ENCODE data around the gene PPIC. TPM values are rescaled to one million over a fixed set of nuclear protein-coding genes. Genes with fewer than 3 reads are reported as not detected.
A peak's percentile ranks its signal among the peaks of the same experiment; 100 is the strongest.

The PPIC gene
- total RNA-seq, result not detected

DNA sequence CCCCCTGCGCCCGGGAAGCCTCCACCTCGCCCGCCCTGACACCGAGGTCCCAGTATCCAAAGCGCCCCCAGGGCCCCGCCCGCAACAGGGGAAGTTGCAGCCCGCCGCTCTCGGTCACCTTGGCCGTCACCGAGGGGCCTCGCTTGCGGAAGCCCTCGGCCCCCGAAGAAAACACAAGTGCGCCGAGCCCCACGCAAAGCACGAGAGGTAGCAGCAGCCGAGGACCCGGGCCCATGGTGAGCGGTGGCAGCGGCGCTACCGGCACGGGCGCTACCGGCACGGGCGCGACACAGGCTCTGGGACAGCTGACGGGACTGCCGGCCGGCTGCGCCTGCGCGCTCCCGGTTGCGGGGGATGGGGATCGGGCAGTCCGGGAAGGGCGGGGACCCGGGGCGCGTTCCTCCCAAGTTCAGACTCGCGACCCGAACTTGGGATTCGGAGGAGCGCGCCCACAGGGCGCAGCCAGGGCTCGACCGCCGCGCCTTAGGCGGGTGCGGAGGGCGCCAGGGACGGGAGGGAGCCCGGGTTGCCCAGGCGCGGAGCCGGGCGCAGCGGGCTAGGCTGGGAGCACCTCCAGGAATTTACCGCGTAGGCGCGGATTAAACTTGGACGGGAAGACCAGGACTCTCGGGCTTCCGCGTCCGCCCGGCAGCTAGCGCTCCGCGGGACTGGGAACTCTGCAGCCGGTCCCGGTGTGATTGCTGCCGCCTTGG lies at the start of gene PPIC:
PPIC (minus strand) TSS at position 335 of the 713 bp plus-strand sequence; CDS start at position 235, 100 bp downstream.
- Mint-ChIP-seq H3K4me3 (peak within 1 kb of the TSS; percentile 45), H3K27me3 (peaks cover 46 to 71% of the 10 kb centered on the region in 2 donors), H3K9me3 (no peaks in the 10 kb centered on the region), H3K27ac (no peak within 1 kb of the TSS), H3K36me3 (peaks cover 4% of the 10 kb centered on the region), H3K4me1 (ENCODE audit: low read depth in 2 of 2) (peaks cover 8 to 11% of the 10 kb centered on the region in 2 donors)
- ATAC-seq (peak; percentile 43 to 57), DNase-seq (ENCODE audit: low spot score) (no peak)

GRCh38 chr5:123085638-123086286 lies 49.2 kb upstream of the PPIC start:
- no peak for DNase-seq (ENCODE audit: low spot score)
- Mint-ChIP-seq H3K9me3 (no peaks in the 10 kb centered on the region), H3K27ac (no peak overlapping the region), H3K4me3 (no peak overlapping the region), H3K27me3 (peaks cover 43 to 76% of the 10 kb centered on the region in 2 donors), H3K4me1 (ENCODE audit: low read depth in 2 of 2) (peaks cover 5 to 6% of the 10 kb centered on the region in 2 donors), H3K36me3 (no peaks in the 10 kb centered on the region)
- ATAC-seq, result no peak

DNA sequence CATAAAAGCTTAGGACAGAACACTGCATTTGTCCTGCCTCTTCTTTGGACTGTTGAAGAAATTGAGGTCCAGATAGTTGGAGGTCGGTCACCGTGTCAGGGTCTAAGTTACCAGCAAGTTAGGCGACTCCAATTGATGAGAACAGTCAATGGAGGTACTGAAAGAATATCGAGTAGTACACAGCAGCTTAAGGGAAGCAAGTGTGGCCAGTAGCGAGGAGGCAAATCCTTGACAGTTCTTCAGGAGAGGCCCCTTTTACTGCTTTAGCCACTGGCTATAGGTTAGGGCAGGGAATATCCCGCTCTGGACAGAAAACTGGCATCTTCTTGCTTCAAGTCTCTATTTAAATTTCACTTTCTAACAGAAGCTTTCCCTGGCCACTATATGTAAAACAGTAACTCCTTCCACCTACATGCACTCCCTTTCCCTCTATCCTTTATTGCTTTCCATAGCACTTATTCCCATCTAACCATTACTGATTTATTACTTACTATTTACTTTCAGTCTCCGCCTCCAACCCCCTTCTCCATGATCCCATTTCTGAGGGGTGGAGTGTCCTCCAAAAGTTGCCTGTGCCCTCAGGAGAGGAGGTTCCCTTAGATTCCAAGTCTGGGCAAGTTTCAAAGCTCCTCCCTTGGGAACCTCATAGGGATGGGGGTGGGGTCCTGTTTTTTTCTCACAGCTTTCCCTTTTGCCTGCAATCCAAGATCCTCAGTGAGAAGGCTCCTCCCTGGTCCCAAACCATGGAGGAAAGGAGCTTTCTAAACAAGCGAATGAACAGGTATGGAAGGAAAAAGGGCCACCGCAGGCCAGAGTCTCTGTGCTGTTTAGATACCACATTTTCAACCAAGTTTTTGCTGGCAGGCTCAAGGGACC lies 48.4 kb upstream of the PPIC start:
- Mint-ChIP-seq H3K27ac (no peak overlapping the region), H3K4me3 (no peak overlapping the region), H3K4me1 (ENCODE audit: low read depth in 2 of 2) (peaks cover 5 to 6% of the 10 kb centered on the region in 2 donors), H3K9me3 (no peaks in the 10 kb centered on the region), H3K36me3 (no peaks in the 10 kb centered on the region), H3K27me3 (peaks cover 44 to 81% of the 10 kb centered on the region in 2 donors)
- ATAC-seq (no peak), DNase-seq (ENCODE audit: low spot score) (no peak)

GRCh38 chr5:123083298-123083697 lies 46.8 kb upstream of the PPIC start:
- DNase-seq (ENCODE audit: low spot score) (no peak), ATAC-seq (peak in 1 of 2 donors; percentile 48)
- Mint-ChIP-seq H3K9me3 (no peaks in the 10 kb centered on the region), H3K4me1 (ENCODE audit: low read depth in 2 of 2) (peaks cover 5 to 6% of the 10 kb centered on the region in 2 donors), H3K4me3 (no peak overlapping the region), H3K36me3 (no peaks in the 10 kb centered on the region), H3K27ac (no peak overlapping the region), H3K27me3 (peaks cover 41 to 80% of the 10 kb centered on the region in 2 donors)

DNA sequence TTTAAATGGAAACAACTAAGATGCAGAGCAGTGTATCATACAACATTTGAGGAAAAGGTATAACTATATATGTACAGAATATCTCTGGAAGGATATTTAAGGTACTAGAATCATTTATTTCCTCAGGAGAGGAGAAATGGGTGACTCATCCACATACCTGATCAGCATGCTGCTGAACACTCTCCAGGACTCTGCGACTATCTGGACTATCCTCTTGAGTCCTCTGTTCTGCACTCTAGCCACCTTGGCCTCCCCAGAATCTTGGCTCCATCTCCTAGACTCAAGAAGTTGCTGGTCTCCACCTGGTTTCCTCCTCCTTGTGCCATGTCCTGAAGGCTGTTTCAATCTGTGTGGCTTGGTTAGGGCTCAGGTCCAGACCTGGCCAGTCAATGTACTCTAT lies 43.7 kb upstream of the PPIC start:
- no peak for DNase-seq (ENCODE audit: low spot score)
- Mint-ChIP-seq H3K27me3 (peaks cover 25 to 60% of the 10 kb centered on the region in 2 donors), H3K27ac (no peak overlapping the region), H3K4me3 (no peak overlapping the region), H3K9me3 (no peaks in the 10 kb centered on the region), H3K36me3 (no peaks in the 10 kb centered on the region), H3K4me1 (ENCODE audit: low read depth in 2 of 2) (no peaks in the 10 kb centered on the region)
- ATAC-seq, result no peak

- no peak for ATAC-seq
- Mint-ChIP-seq H3K27ac (no peak overlapping the region), H3K9me3 (peaks cover 4% of the 10 kb centered on the region), H3K36me3 (no peaks in the 10 kb centered on the region), H3K27me3 (peaks cover 5 to 48% of the 10 kb centered on the region in 2 donors), H3K4me3 (no peak overlapping the region), H3K4me1 (ENCODE audit: low read depth in 2 of 2) (no peaks in the 10 kb centered on the region)
- DNase-seq (ENCODE audit: low spot score), result no peak
Measured at GRCh38 chr5:123075521-123076163, 39.1 kb upstream of the PPIC start.

DNA sequence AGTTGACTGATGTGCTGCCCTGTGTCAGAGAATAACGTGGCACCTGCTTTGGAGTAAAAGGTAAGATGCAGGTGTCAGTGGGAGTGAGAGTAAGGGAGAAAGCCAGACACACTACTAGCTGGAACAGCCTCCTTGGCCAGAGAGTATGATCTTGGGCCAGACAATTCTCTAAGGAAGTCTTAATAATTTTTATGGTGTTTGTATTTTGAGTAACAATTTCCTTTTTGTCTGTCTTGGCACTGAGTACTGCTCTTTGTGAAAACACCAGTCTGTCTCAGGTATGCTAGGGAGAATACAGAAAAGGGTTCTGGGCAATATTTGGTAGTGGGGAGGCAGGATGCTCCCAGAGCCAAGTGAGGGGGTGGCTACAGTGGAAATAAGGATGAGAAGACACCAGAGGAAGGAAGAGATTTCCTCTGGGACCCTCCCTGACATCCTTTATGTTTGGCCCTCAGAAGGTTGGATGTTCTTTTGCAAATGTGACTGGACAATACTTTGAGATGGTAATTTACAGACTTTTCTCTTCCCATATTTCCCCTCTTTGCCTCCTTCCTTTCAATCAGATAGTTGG lies 31.9 kb upstream of the PPIC start:
- Mint-ChIP-seq H3K4me3 (no peak overlapping the region), H3K27ac (no peak overlapping the region), H3K4me1 (ENCODE audit: low read depth in 2 of 2) (no peaks in the 10 kb centered on the region), H3K36me3 (no peaks in the 10 kb centered on the region), H3K9me3 (no peaks in the 10 kb centered on the region), H3K27me3 (peaks cover 5 to 20% of the 10 kb centered on the region in 2 donors)
- DNase-seq (ENCODE audit: low spot score) (no peak), ATAC-seq (no peak)

- peaks cover 5 to 17% of the 10 kb centered on the region in 2 donors for H3K27me3 Mint-ChIP-seq
- ATAC-seq (no peak), DNase-seq (ENCODE audit: low spot score) (no peak)
- peaks cover 2% of the 10 kb centered on the region for H3K9me3 Mint-ChIP-seq
- no peaks in the 10 kb centered on the region for H3K4me1 Mint-ChIP-seq (ENCODE audit: low read depth in 2 of 2)
- H3K36me3 Mint-ChIP-seq, result no peaks in the 10 kb centered on the region
- no peak overlapping the region for H3K4me3 Mint-ChIP-seq
- no peak overlapping the region for H3K27ac Mint-ChIP-seq
Measured at GRCh38 chr5:123066016-123066415, 29.5 kb upstream of the PPIC start.

DNA sequence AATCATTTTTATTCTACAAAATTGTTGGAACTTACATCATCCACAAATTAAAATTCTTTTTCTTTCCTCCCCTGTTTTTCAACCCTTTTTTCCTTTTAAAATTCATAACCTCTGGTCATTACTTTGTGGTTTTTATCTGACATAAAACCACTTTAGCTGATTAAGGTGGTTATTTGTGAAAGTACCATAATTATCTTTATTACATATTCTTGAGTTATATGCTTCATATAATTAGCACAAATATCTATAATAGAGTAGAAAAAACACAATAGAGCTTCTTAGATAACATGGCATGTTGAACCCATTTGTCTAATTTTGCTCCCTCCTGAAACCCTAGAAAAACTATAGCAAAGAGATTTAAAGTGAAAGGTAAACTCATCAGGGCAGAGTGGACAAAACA lies 22.9 kb upstream of the PPIC start:
- Mint-ChIP-seq H3K9me3 (peaks cover 6% of the 10 kb centered on the region), H3K36me3 (peaks cover 6% of the 10 kb centered on the region), H3K27ac (no peak overlapping the region), H3K4me1 (ENCODE audit: low read depth in 2 of 2) (no peaks in the 10 kb centered on the region), H3K4me3 (no peak overlapping the region), H3K27me3 (peaks cover 3 to 31% of the 10 kb centered on the region in 2 donors)
- DNase-seq (ENCODE audit: low spot score), result no peak
- no peak for ATAC-seq

GRCh38 chr5:123051206-123051605 lies 14.7 kb upstream of the PPIC start:
- peaks cover 5% of the 10 kb centered on the region for H3K9me3 Mint-ChIP-seq
- H3K4me3 Mint-ChIP-seq, result no peak overlapping the region
- ATAC-seq (no peak), DNase-seq (ENCODE audit: low spot score) (no peak)
- peaks cover 0 to 26% of the 10 kb centered on the region in 2 donors for H3K27me3 Mint-ChIP-seq
- no peaks in the 10 kb centered on the region for H3K4me1 Mint-ChIP-seq (ENCODE audit: low read depth in 2 of 2)
- H3K27ac Mint-ChIP-seq, result no peak overlapping the region
- peaks cover 12% of the 10 kb centered on the region for H3K36me3 Mint-ChIP-seq

DNA sequence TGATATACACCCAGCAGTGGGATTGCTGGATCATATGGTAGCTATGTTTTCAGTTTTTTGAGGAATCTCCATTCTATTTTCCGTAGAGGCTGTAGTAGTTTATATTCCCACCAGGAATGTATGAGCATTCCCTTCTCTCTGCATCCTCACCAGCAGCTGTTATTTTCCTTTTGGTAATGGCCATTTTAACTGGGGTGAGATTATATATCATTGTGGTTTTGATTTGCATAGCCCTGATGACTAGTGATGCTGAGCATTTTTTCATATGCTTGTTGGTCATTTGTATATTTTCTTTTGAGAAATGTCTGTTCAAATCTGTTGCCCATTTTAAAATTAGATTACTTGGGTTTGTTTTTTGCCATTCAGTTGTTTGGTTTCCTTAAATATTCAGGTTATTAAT lies 11.2 kb upstream of the PPIC start:
- Mint-ChIP-seq H3K4me3 (no peak overlapping the region), H3K9me3 (peaks cover 5% of the 10 kb centered on the region), H3K27ac (no peak overlapping the region), H3K36me3 (peaks cover 12% of the 10 kb centered on the region), H3K27me3 (peaks cover 0 to 41% of the 10 kb centered on the region in 2 donors), H3K4me1 (ENCODE audit: low read depth in 2 of 2) (no peaks in the 10 kb centered on the region)
- no peak for DNase-seq (ENCODE audit: low spot score)
- no peak for ATAC-seq

- DNase-seq (ENCODE audit: low spot score), result no peak
- Mint-ChIP-seq H3K36me3 (peaks cover 5% of the 10 kb centered on the region), H3K9me3 (no peaks in the 10 kb centered on the region), H3K27ac (no peak overlapping the region), H3K27me3 (peaks cover 0 to 48% of the 10 kb centered on the region in 2 donors), H3K4me1 (ENCODE audit: low read depth in 2 of 2) (no peaks in the 10 kb centered on the region), H3K4me3 (no peak overlapping the region)
- ATAC-seq, result peak in 1 of 2 donors; percentile 40
Measured at GRCh38 chr5:123046222-123046621, 9.7 kb upstream of the PPIC start.

DNA sequence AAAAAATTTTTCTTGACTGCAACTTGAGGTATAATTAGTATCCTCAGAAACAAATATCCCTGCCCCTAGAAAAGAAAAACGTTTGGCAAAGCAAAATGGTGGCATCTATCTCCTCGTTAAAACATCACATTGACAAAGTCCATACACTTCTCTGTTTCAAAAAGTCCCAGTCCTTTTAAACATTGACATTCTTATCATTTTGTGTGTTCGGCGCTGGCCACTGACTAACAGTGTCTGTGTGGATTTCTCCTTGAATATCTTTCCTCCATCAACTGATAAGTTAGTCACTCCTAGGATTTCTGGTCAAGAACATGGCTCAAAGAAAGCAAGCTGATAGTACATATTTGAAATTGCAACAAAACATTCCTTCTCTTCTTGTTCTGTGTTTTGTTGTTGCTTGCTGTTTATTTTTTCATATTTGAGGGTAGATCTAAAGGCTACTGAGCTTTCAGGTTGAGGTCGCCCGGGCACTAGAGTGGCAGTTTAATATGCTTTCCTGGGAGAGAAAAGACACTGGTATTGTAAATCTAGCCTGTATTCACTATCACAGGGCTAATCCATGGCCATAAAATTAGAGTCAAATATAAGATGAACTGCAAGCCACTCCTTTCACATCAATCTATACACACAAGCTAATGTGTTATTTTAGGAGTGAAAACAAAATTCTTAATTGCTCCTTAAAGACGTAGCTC lies 8.5 kb upstream of the PPIC start:
- Mint-ChIP-seq H3K27ac (no peak overlapping the region), H3K27me3 (peaks cover 3 to 45% of the 10 kb centered on the region in 2 donors), H3K36me3 (peaks cover under 1% of the 10 kb centered on the region), H3K4me1 (ENCODE audit: low read depth in 2 of 2) (no peaks in the 10 kb centered on the region), H3K9me3 (no peaks in the 10 kb centered on the region), H3K4me3 (no peak overlapping the region)
- ATAC-seq (no peak), DNase-seq (ENCODE audit: low spot score) (no peak)

Data from natural killer cell treated with Interleukin-12 subunit alpha and Interleukin-12 subunit beta and Interleukin-15 and Interleukin-18, amount 100 ng/mL, for 72 hours (primary cell).